ENCODE data around the gene EPB41.
"Not testable (repeated sequence)": the region's sequence is repeated elsewhere in the genome, so short reads cannot be mapped to it uniquely, and the experiment has no call there.

Gene EPB41

GRCh38 chr1:29145739-29146437 is 231.5 kb downstream of the EPB41 start:
- no peak overlapping the region for H3K4me3 ChIP-seq (ENCODE audit: low read depth, low read length)
- TF ChIP-seq, protein P1, sequence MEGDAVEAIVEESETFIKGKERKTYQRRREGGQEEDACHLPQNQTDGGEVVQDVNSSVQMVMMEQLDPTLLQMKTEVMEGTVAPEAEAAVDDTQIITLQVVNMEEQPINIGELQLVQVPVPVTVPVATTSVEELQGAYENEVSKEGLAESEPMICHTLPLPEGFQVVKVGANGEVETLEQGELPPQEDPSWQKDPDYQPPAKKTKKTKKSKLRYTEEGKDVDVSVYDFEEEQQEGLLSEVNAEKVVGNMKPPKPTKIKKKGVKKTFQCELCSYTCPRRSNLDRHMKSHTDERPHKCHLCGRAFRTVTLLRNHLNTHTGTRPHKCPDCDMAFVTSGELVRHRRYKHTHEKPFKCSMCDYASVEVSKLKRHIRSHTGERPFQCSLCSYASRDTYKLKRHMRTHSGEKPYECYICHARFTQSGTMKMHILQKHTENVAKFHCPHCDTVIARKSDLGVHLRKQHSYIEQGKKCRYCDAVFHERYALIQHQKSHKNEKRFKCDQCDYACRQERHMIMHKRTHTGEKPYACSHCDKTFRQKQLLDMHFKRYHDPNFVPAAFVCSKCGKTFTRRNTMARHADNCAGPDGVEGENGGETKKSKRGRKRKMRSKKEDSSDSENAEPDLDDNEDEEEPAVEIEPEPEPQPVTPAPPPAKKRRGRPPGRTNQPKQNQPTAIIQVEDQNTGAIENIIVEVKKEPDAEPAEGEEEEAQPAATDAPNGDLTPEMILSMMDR (IDR thresholded peaks at IDR 0.05; ENCODE audit: low read depth, low read length): no peak
- TF ChIP-seq MYC (IDR thresholded peaks at IDR 0.05; ENCODE audit: low read depth, low read length) (no peak), POLR2A (IDR thresholded peaks at IDR 0.05; ENCODE audit: extremely low read depth, insufficient read length) (no peak), MAX (IDR thresholded peaks at IDR 0.05; ENCODE audit: low read depth, low read length) (no peak)
- DNase-seq (ENCODE audit: low read depth): no peak

DNA sequence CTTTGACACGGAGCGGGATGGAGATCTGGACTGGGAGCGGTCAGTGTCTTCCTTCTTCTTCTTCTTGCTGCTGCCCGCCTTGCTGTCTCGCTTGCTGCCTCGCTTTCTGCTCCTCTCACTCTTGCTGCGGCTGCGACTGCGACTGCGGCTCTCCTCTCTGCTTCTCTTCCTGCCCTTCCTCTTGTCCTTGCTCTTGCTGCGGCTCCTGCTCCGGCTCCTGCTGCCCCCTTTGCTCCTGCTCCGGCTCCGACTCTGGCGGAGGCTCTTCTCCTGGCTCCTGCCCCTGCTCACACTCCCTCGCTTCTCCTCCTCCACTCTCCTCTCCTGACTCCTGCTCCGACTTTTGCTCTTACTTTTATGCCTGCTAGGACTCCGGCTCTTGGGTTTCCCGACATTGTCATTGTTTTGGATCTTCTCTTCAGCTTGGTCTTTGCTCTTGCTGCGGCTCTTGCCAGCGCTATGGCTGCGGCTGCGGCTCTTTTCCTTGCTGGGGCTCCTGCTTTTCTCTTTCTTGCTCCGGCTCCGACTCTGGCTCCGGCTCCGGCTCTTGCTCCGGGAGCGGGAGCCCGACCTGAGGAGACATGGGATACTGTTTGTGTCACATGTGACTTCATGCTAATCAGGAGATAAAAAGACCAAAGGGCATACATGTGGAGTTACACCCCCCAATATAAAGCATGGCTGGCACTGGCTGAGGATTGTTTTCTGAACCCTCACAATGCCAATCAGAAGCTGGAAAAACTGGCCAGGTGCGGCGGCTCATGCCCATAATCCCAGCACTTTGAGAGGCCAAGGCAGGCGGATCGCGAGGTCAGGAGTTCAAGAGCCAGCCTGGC is 234.5 kb downstream of the EPB41 start:
- no peak for TF ChIP-seq POLR2A (IDR thresholded peaks at IDR 0.05; ENCODE audit: extremely low read depth, insufficient read length)
- TF ChIP-seq, protein P1 (IDR thresholded peaks at IDR 0.05; ENCODE audit: low read depth, low read length): no peak
- no peak for TF ChIP-seq MAX (IDR thresholded peaks at IDR 0.05; ENCODE audit: low read depth, low read length)
- TF ChIP-seq MYC (IDR thresholded peaks at IDR 0.05; ENCODE audit: low read depth, low read length): no peak
- no peak overlapping the region for H3K4me3 ChIP-seq (ENCODE audit: low read depth, low read length)
- no peak for DNase-seq (ENCODE audit: low read depth)

DNA sequence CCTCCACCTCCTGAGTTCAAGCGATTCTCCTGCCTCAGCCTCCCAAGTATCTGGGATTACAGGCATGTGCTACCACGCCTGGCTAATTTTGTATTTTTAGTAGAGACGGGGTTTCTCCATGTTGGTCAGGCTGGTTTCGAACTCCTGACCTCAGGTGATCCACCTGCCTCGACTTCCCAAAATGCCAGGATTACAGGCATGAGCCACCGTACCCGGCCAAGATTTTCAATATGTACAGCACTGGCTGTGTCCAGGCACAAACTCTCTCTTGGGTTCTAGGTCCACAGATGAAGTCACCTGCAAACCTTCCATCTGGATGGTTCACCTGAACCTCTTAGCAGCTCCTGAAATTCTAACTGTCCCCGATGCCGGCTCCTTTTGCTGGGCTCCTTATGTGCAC is 236.0 kb downstream of the EPB41 start:
- not testable (repeated sequence) for H3K4me3 ChIP-seq (ENCODE audit: low read depth, low read length)

GRCh38 chr1:29152046-29152805 is 237.9 kb downstream of the EPB41 start:
- H3K4me3 ChIP-seq (ENCODE audit: low read depth, low read length): no peak overlapping the region
- TF ChIP-seq, protein P1 (IDR thresholded peaks at IDR 0.05; ENCODE audit: low read depth, low read length): no peak
- TF ChIP-seq POLR2A (IDR thresholded peaks at IDR 0.05; ENCODE audit: extremely low read depth, insufficient read length) (no peak), MYC (IDR thresholded peaks at IDR 0.05; ENCODE audit: low read depth, low read length) (no peak), MAX (IDR thresholded peaks at IDR 0.05; ENCODE audit: low read depth, low read length) (no peak)
- no peak for DNase-seq (ENCODE audit: low read depth)

More for the DNA sequence above, 236.0 kb downstream of the EPB41 start:
- not testable (repeated sequence) for DNase-seq (ENCODE audit: low read depth)

DNA sequence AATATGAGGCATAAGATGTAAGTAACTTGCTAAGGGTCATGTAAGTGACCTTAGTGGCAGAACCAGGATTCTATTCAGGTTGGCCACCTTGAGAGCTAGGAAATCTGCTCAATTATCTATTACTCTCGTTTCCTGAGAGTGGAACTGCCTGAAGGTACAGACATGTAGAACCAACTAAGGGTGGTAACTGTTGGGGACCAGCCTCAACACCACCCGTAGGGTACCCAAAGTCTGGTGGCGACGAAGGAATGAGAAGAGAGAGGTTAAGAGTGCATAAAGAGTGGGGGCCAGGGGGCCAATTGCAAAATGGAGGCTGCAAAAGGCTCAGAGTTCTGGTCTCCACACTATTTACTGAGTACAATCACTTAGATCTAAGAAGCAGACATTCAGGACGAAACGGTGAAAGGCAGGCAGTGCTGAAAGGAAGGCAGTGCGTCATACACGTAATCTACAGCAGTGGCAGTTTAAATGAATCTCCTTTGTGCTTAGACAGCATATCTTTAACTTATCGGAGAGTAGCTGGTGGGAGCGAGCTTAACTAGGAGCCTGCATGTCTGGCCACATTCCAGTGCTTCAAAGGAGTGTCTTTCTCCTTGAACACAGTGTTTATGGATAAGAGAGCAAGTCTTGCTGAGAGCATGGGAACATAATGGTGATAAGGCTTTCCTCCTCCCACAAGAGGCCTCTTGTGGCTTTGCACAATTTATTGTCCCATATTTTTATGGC is 242.3 kb downstream of the EPB41 start:
- no peak overlapping the region for H3K4me3 ChIP-seq (ENCODE audit: low read depth, low read length)
- no peak for DNase-seq (ENCODE audit: low read depth)
- TF ChIP-seq MAX (IDR thresholded peaks at IDR 0.05; ENCODE audit: low read depth, low read length) (no peak), POLR2A (IDR thresholded peaks at IDR 0.05; ENCODE audit: extremely low read depth, insufficient read length) (no peak), MYC (IDR thresholded peaks at IDR 0.05; ENCODE audit: low read depth, low read length) (no peak)
- TF ChIP-seq, protein P1 (IDR thresholded peaks at IDR 0.05; ENCODE audit: low read depth, low read length): no peak
